HG03175 (cell line): ENCODE results near the gene P2RY6.
A peak's percentile ranks its signal among the peaks of the same experiment; 100 is the strongest.

Source experiments
- ATAC-seq: cut with Tn5 transposase; IDR thresholded peaks from one replicate; pipeline ENCODE4 v1.9.1; 2021; ENCODE audit warnings: mild to moderate bottlenecking, moderate library complexity; ENCODE audit not compliant: unreplicated experiment

Gene P2RY6

GRCh38 chr11:73293356-73293936, 21.3 kb downstream of the P2RY6 start:
- ATAC-seq, result no peak

DNA sequence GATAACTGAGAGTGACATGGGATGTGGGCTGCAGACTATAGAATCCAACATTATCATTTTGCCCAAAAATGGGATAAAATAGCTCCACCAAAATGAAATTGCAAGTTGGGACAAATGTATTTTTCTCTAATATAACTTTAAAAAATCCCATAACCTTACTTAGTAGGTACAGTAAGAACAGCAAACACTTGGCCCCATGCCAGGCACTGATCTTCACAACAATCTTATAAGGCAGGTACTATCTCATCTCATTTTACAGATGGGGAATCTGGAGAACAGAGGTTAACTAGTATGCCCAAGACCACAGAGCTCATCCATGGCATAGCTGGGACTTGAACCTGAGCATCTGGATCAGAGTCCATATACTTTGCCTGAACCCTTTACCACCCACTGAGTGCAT, 22.5 kb downstream of the P2RY6 start:
- no peak for ATAC-seq

DNA sequence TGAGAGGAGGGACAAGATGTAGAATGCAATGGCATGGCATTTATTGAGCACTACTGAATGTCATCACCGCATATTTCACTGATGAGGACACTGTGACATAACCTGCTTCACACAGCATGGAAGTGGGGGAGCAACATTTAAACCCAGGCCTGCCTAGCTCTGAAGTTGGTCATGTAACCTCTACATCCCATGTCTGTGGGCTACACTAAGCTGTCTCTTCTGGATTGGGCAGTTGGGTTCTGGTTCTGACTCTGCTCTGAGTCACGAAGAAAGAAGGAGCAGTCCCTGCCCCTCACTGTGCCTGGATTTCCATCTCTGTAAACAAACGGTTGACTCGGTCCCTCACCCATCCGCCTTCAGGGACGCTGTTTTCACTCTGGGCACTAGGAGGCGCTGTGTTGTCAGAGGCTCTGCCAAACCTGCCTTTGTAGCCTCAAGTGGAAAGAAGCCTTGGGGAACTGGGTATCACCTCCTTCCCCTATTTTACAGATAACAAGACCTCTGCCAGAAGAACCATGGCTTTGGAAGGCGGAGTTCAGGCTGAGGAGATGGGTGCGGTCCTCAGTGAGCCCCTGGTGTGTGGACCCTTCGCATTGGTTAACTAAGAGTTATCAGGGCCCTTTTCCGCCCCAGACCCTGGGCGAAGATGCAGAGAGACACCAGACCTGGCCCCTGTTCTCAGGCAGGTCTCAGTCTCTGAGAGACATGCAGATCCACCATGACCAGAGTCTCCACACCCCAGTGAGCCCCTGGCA, 23.3 kb downstream of the P2RY6 start:
- ATAC-seq, result no peak

GRCh38 chr11:73295996-73296318, 23.8 kb downstream of the P2RY6 start:
- no peak for ATAC-seq

DNA sequence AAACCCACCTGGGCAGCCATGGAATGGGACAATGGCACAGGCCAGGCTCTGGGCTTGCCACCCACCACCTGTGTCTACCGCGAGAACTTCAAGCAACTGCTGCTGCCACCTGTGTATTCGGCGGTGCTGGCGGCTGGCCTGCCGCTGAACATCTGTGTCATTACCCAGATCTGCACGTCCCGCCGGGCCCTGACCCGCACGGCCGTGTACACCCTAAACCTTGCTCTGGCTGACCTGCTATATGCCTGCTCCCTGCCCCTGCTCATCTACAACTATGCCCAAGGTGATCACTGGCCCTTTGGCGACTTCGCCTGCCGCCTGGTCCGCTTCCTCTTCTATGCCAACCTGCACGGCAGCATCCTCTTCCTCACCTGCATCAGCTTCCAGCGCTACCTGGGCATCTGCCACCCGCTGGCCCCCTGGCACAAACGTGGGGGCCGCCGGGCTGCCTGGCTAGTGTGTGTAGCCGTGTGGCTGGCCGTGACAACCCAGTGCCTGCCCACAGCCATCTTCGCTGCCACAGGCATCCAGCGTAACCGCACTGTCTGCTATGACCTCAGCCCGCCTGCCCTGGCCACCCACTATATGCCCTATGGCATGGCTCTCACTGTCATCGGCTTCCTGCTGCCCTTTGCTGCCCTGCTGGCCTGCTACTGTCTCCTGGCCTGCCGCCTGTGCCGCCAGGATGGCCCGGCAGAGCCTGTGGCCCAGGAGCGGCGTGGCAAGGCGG, 24.5 kb downstream of the P2RY6 start:
- no peak for ATAC-seq

- ATAC-seq, result no peak
These were observed 25.1 kb downstream of the P2RY6 start for GRCh38 chr11:73297231-73297590.

GRCh38 chr11:73297702-73298101, 25.6 kb downstream of the P2RY6 start:
- no peak for ATAC-seq

DNA sequence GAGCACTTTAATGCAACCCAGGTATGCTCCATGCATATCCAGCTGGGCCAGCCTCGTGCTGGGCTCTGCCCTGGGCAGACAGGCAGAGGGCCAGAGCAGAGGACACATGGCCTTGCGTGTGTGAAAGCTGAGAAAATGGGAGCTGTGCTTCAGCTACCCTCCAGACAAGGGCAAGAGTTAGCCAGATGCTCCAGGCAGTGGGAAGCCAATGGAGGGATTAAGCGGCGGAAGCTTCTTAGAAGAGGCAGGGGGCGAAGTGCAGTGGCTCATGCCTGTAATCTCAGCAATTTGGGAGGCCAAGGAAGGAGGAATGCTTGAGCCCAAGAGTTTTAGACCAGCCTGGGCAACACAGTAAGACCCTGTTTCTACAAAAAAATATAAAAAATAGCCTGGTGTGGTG, 26.1 kb downstream of the P2RY6 start:
- no peak for ATAC-seq

DNA sequence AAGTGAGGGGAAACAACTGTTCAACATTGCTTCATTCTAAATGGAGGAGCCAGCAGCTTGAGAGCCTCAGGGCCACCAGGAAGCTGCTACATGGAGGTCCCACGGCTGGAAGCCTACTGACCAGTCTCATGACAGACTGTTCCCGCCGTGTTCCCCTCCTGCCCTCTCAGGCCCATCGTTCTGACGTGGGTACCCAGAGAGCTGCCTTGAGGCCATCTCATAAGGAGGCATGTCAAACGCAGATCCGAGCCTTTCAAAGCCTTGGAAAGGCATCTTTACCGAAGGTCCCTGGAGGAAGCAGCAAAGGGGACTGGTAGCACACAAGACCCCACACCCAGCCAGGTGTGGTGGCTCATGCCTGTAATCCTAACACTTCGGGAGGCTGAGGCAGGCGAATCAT, 27.6 kb downstream of the P2RY6 start:
- no peak for ATAC-seq

DNA sequence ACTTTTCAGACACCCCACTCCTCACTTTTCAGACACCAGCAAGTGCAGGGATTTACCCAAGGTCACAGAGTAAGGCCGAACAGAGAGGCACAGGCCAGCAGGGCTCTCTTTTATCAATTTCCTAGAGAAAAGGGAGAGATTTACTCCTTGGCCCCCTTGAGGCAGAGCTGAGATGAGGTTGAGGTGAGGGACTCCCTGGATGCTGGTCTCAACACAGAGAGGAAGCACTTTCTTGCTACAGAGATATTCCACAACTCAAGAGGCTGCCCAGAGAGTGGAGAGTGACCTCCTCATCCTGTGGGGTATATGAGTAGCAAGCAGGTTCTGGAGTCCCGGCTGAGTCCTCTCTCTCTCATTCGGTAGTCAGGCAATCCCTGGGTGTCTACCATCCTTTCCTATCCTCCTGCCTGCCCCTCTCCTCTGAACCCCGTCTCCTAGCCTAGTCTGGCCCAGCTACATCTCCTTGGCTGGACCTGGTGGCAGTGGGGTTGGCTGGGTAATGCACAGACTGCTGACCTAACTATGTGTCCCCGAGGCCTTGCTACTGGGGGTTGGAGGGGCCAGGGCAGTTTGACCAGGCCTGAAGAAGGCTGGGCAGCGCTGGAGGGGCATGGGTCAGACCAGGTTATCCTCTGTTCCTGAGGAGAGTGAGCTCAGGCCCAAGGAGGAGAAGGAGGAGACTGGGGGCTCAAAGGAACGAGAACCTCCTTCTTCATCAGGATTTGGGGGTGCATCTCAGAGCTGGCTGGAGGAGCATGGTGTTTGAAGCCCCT, 34.1 kb downstream of the P2RY6 start:
- no peak for ATAC-seq

- ATAC-seq, result no peak
These were observed 34.8 kb downstream of the P2RY6 start for GRCh38 chr11:73306977-73307322.

DNA sequence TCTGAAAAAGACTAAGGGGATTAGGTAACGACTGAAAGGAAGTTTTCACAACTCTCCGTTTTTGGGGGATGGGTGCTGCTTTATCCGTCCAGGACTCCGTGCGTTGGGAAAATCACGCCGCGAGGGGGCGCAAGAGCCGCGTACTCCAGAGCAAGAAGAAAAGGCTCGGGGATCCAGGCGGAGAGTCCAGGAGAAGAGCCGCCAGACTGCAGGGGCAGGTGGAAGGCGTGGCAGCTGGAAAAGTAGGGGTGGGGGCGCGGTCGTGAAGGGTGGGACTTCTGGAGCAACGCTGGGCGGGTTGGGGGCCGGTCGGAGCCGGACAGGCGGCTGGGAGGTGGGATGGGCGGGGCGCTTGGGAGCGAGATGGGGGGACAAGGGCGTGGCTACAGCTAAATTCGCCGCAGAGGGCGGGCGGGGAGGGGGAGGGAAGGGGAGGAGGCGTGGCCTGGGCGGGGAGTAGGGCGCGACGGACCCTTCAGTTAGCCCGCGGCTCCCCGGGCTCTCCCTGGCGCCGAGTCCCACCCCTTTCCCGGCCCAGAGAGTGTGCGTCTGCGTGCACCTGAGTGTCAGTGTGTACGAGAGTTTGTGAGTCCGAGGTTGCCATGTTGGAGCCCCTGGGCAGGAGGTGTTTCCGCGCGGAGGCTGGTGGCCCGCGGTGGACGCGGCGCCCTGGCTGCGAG, 35.3 kb downstream of the P2RY6 start:
- peak; percentile 71 for ATAC-seq

DNA sequence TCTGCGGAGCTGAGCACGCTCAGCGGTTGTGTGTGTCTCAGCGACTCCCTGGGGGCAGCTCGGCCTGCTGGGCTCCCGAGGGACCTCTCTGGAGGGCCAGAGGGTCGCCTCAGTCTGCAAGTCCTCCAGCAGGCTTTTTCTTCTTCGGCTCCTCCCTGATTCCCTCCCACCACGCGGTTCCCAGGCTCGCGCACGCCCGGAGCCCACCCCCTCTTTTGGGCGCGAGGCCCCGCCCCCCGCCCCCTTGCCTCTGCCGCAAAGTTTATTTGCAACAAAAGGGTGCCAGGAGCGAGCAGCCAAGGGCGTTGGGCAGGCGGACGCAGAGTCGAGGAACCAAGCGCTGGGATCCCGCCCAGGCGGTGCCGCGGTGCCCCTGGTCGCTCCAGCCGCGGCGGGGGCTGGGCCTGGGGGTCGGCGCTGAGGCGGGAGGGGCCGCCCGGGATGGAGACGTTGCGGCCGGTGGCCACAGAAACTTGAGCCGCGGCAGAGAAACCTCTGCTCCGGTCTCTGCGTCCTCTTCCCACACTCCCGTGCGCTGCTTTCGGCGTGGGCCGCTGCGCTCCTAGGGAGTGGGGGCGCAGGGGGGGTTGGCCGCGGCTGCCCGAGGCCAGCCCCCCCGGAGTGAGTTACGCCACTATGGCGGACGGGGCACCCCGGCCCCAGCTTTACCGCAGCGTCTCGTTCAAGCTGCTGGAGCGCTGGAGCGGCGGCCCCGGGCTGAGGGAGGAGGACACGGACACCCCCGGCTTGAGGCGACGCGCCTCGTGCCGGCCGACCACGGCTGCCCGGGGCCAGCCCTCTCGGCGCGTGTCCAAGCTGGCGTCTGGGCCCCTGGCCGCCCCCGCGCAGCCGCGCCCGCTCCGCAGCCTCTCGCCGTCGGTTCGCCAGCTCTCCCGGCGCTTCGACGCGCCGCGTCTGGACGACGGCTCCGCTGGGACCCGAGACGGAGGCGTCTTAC, 36.1 kb downstream of the P2RY6 start, which contains the start of gene ARHGEF17:
ARHGEF17 (plus strand) TSS at position 274 of the 958 bp plus-strand sequence; CDS start at position 637, 363 bp downstream.
- ATAC-seq, result peak; percentile 13

GRCh38 chr11:73308961-73309919, 37.1 kb downstream of the P2RY6 start:
- no peak for ATAC-seq

DNA sequence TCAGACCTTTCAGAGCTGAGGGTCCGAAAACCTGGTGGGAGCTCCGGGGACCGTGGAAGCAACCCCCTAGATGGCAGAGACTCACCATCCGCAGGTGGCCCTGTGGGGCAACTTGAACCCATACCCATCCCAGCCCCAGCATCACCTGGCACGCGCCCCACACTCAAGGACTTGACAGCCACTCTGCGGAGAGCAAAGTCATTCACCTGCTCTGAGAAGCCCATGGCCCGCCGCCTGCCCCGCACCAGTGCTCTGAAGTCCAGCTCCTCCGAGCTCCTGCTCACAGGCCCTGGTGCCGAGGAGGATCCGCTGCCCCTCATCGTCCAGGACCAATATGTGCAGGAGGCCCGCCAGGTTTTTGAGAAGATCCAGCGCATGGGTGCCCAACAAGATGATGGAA, 37.9 kb downstream of the P2RY6 start:
- ATAC-seq, result no peak

GRCh38 chr11:73310661-73311393, 38.7 kb downstream of the P2RY6 start:
- ATAC-seq, result no peak

DNA sequence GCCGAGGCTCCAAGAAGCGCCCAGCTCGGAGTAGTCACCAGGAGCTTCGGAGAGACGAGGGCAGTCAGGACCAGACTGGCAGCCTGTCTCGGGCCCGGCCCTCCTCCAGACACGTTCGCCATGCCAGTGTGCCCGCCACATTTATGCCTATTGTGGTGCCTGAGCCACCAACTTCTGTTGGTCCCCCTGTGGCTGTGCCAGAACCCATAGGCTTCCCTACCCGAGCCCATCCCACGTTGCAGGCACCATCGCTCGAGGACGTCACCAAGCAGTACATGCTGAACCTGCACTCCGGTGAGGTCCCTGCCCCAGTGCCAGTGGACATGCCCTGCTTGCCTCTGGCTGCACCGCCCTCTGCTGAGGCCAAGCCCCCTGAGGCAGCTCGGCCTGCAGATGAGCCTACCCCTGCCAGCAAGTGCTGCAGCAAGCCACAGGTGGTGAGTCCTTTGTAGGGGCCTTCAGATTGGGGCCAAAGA, 39.3 kb downstream of the P2RY6 start:
- no peak for ATAC-seq

DNA sequence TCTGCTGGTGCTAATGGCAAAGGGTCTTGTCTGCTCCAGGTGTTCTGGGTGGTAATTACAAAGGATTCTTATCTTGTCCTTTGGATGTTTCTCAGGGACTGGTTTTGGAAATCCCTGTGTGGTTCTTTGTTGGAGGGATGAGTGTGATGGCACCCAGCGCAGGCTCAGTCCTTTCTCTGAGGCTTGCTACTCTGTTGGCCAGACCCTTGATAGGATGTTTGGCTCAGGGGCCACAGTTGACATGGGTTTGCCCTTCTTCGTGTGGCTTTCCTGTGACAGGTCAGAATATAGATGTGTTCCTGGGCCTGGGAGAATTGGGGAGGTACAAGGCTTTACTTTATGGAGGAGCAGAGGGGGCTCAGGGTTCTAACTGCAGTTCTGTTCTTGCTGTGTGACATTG, 39.9 kb downstream of the P2RY6 start:
- no peak for ATAC-seq
